NCI-H2196 treated with DMSO at 0.1 percent for 48 hours (cell line): ENCODE data around the gene TMEM271.

ENCODE experiments used
- DNase-seq: peaks from one replicate; lab custom pipeline; 2025; ENCODE audit not compliant: unreplicated experiment; lab: John Stamatoyannopoulos, UW

The TMEM271 gene

DNA sequence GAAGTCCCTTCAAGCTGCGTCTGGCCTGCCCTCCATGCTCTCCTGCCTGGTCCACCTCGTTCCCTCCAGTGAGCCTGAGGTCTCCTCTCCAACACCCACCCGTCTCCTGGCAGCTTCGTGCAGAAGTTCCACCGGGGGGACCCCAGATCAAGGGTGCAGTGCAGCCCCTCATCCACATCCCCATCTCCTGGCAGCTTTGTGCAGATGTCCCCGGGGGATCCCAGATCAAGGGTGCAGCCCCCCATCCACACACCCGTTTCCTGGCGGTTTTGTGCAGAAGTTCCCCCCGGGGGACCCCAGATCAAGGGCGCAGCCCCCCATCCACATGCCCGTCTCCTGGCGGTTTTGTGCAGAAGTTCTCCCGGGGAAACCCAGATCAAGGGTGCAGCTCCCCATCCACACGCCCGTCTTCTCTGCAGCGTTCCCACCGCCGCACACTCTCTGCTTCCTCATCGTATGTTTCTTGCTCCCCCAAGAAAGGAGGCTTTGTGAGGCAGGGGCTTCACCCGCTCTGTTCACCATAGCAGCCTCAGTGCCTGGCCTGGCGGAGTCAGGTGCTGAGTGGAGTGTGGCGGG, 41.4 kb downstream of the TMEM271 start:
- no peak for DNase-seq

DNA sequence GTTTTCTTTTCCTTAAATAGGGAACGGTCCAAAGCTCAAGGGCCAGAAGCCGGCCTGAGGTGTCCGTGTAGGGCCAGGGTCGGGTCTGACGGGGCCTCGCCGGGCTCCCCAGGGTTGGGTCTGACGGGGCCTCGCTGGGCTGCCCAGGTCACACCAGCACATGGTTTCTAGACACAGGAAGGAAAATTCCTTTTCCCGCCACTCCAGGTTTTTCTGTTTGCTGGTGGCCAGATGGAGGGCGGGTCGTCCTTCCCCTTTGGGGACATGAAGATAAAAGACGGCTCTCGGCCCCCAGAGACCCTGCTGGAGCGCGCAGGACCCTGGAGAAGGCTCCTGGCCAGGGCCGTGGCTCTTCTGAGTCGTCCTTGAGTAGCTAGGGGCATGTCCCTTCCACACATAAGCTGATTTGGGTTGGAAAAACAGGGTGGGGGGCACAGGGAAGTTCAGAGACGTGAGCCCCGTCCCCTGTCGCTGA, 42.0 kb downstream of the TMEM271 start:
- no peak for DNase-seq

DNA sequence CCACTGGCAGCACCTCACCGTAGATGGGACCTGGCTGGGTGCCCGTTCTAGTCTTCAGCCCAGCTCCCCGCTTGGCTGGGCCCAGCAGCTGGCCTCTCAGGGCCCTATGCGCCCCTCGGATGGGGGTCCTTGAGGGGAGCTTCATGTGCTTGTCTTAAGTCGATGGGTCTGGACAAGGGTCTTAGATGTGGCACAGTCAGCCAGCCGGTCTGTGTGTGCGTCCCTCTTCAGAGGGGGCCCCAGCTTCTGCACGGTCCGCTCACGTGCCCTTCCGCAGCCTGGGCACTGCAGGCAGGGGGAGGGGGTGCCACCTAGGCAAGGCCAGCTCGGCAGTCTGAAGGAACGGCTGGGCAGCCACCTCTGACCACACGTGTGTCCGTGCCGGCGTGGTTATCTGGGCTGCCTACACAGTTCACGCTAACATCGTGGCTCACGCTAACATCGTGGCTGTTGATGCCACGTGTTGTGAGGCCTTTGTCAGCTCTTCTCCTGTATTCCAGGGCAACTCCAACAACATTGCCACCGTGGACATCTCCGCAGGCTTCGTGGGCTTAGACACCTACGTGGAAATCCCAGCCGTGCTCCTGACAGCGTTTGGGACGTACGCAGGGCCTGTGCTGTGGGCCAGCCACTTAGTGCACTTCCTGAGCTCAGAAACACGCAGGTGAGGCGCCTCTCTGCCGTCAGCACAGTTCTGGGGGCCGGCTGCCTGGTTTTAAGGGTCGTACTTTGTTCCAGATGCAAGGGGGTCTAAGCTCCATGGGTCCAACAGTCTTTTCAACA, 42.6 kb downstream of the TMEM271 start:
- no peak for DNase-seq

DNA sequence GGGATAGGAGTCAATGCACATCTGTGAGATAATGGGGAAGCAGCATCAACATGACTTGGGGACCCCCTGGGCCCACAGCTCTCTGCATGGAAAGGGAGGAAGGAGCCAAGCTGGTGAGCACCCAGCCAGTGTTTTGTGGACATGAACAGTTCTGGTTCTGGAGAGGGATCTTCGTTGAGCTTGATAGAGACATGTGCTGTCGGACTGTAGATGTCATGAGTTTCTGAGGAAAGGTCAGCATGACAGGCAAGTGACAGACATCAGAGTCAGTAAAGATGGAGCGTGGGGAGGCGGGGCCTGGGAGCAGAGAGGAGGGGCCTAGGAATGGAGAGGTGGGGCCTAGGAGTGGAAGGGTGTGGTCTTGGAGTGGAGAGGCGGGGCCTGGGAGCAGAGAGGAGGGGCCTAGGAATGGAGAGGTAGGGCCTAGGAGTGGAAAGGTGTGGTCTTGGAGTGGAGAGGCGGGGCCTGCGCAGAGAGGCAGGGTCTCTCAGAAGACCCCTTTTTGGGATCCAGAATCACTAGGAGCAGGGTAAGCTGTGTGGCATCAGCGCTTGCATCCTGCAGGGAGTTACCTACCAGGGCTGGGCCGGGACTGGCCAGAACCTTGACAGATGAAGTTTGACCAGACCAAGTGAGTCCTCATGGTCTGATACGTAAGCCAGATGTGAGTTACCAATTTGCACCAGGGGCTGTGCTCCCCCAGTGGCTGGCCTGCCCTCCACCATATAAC, 43.3 kb downstream of the TMEM271 start:
- no peak for DNase-seq

DNA sequence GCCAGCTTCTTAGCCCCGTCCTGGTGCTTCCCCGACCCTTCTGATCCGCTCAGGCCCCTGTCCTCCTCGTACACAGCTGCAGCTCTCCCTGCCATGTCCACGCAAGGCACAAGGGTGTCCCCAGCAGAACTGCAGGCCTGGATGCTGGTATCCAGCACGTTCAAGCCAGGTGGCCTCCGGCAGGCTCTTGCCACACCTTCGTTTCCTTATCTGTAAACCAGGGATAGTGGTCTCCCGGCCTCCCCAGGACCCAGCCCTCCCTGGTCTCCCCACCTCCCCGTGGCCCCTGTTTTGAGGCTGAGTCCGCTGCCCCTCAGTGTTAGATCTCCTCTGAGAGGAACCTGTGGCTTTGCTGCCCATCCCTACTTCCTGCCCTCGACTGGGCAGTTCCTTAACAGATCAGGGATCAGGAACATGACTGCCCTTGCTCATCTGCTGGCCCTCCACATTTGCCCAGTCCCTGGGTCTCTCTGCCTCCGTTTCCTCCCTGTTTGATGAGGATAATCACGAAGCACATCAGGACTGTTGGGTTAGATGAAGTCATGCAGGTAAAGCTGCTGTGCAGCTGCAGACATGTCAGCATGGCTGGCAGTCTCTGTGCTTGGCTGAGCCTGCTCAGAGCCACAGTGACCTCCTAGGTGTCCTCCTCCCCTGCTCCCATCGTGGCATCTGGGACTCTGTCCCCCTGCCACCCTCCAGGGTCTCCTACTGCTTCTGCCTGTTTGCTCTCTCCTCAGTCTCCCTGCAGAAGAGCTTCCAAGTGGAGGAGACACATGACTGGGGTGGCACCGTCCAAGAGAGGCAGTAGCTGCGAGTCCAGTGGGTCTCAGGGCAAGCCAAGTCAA, 44.2 kb downstream of the TMEM271 start:
- DNase-seq = no peak

DNA sequence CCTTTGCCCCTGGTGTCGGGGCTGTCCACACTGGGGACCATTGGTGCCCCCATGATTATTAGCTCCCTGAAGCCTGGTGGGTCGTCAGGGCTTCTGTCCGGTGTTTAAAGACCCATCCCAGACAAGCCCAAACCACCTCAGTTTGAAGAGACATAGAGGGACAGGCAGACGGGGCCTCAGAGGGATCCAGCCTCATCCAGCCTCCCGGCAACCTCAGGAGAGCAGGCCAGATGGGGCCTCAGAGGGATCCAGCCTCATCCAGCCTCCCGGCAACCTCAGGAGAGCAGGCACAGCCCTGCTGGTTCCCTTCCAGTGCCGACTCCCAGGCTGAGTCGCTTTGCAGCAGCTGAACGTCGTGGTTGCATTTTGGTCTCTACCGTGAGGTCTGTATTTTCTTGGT, 45.0 kb downstream of the TMEM271 start:
- no peak for DNase-seq

DNA sequence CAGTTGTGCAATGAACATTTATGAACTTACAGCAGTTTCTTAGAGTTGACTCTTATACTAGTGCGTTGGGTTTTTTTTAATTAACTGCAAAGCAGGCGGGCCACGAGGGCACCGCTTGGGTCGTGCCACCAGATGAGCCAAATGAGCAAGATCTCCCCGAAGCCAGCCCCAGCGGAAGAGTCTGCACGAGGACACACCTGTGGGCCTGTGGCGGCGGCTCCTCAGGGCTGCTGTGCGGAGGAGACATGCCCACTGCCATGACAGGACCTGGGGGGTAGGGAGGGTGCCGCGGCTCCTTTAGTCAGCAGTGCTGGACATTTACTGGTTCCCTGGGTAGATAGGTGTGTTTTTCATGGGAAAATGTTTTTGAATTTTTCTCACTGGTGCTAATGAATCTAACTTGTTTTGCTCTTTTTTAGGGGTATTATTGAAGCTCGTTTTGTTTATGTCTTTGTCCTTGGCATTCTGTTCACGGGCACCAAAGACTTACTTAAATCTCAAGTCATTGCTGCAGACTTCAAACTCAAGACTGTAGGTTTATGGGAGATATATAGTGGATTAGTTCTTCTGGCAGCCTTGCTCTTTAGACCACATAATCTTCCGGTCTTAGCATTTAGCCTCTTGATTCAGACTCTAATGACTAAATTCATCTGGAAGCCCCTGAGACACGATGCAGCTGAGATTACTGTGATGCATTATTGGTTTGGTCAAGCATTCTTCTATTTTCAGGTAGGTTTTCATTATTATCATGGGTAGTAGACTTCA, 45.9 kb downstream of the TMEM271 start:
- DNase-seq = no peak

DNA sequence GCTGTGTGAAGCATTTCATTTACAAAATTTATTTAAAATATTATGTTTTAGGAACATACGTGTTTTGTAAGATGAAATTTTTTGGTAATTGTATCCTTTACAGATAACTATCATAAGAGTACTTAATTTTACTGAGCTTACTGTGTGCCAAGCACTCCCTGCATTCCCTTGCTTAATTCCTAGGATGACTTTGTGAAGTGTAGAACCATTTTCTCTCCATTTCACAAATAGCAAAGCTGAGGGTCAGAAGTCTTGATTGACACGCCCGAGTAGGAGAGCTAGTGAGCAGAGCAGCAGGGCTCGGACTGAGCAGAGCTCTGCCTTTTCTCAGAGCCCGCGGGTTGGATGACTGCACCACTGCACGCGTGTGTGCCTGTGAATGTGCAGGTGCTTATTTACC, 46.5 kb downstream of the TMEM271 start:
- no peak for DNase-seq

DNA sequence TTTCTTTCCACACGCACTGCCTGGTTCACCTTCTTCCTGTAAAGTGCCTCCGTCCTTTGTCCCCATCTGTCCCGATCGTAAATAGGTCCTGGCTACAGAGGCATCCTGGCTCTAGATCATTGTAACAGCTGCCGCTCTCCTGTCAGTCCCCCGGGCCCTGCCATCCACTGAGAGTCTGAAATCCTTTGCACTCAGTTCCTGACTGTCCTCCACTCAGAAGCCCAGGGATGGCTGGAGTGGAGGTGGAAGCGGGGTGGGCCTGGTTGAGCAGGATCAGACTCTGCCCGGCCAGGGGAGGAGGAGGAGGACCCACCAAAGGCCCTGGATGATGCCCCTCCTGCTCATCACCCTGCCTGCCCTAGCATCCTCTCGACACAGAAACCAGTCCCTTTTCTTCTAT, 47.3 kb downstream of the TMEM271 start:
- DNase-seq = no peak

DNA sequence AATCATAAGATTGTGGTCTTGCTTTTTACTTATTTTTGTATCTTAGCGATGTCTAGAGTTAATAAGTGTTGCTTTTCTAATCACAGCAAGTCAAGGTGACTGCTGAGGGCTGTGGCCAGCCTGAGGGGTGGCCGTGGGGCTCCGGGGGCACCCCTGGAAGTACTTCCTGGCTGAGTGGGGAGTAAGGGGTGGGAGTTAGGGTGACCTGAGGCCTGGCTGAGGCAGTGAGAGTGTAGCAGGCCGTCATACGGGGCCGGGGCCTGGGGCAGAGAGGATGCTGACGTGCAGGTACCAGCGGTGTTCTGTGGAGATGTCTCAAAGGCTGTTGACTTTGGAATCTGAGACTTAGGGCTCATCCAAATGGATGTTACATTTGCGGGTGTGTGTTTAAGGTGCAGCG, 47.8 kb downstream of the TMEM271 start:
- no peak for DNase-seq

DNA sequence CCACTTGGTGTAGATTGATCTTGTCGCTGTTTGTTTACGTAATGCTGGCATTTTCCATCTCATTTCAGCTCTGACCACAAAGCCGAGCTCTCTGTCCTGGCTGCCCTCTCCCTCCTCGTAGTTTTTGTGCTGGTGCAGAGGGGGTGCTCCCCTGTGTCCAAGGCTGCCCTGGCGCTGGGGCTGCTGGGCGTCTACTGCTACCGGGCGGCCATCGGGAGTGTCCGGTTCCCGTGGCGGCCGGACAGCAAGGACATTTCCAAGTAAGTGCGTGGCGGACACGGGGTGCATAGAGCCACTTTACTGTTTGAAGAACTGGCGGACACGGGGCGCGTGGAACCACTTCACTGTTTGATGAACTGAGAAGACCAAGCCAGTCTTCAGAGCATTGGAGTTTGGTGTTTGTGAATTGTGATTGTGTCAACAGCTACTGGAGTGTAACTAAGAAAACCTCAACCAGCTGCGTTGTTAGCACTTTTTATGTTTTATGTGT, 49.1 kb downstream of the TMEM271 start:
- no peak for DNase-seq

DNA sequence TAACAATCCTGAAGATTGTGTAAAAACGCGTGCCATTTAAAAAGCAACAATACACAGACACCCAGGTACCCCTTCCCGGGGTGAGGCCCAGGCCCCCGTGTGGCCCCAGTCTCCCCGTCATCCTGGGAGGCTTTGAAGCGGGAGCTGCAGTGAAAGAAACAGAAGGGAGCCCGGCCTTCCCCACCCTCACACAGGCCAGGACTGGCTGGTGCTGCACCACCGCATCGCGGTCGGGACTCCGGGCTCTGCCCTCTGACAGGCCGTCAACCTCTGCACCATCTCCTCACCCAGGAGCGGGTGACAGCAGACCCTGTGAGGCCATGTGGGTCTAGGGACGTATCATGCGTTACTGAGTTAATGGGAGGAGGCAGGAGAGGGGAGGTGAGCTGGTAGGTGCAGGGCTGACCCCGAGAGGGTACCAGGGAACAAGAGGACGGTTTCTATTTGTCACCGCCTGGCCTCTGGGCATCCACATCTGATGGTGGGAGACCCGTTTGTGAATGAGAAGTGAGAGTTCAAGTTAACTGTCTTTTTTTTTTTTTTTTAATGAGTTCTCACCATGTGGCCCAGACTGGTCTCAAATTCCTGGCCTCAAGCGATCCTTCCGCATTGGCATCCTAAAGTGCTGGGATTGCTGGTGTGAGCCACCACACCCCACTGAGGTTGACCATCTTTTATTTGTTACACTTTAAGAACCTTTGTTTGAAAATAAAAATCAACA, 49.7 kb downstream of the TMEM271 start:
- no peak for DNase-seq

DNA sequence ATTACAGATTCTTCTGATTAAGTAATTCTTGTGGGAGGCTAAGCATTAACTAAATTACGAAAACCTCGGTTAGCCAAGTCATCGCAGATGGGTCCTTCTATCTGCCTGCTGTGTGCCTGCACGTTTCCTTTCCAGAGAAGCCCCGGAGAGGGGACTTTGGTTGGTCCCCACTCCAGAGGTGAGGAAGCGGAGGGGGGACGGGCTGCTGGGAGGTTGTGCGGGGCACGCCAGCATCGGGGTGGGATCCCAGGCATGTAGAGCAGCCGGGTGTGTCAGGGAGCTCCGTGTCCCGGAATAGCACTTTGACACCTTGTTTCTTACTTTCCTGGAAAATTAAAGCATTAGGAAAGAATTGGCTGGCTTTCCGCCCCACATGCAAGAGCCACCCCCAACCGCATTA, 50.4 kb downstream of the TMEM271 start:
- DNase-seq = no peak

DNA sequence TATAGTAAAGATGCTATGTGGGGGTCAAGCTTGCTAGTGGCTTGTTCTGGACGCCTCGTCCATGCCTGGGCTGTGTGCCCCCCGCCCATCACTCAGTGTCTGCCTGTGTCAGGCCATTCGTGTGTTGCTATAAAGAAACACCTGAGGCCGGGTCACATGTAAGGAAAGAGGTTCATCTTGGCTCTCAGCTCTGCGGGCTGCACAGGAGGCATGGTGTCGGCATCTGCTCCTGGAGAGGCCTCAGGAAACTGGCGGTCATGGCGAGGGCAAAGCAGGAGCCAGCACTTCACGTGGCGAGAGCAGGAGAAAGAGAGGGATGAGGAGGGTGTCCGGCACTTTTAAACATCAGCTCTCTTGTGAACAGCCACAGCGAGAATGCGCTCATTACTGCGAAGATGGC, 51.9 kb downstream of the TMEM271 start:
- DNase-seq = no peak
